ENCODE measurements around the gene CFHR2. TPM values are rescaled to one million over a fixed set of nuclear protein-coding genes. Genes with fewer than 3 reads are reported as not detected.

Gene CFHR2
- total RNA-seq, 1 donor from 2014 or later, result not detected

DNA sequence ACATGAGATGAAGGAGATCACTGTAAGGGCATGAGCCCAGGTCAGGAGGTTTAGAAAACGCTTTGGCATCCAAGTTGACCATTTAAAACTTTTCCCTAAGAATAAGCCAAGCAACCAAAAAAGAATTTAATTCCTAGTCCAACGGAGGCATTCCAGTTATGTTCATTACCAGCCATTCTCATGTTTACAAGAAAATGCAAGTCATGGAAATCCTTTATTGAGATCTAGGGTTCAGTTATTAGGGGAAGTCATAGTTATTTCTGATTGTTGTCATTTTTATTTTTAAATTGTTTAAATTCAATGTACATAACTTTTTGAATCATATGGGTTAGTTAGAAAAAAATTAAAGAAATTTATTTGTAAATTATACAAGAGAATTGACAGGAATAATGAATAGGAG lies 58.3 kb downstream of the CFHR2 start:
- DNase-seq (ENCODE audit: low spot score), result no peak

- no peak for DNase-seq (ENCODE audit: low spot score)
These were observed 59.6 kb downstream of the CFHR2 start for GRCh38 chr1:197003132-197003531.

- no peak for DNase-seq (ENCODE audit: low spot score)
These were observed 65.3 kb downstream of the CFHR2 start for GRCh38 chr1:197008861-197009260.

Other genes with a start within 250 kb of the CFHR2 start
- 1.1 TPM for gene CFHR3, start 168.9 kb upstream of the CFHR2 start, total RNA-seq
- gene CFHR1, start 124.0 kb upstream of the CFHR2 start, total RNA-seq, result 2.3 TPM
- gene CFHR4, start 55.7 kb upstream of the CFHR2 start, total RNA-seq, result not detected
- gene CFHR5, start 33.8 kb downstream of the CFHR2 start, total RNA-seq, result not detected
- not detected for gene F13B, start 123.5 kb downstream of the CFHR2 start, total RNA-seq
- gene ASPM, start 202.9 kb downstream of the CFHR2 start, total RNA-seq, result 0.42 TPM

All from ureter (tissue), 1 donor.